CD4-positive, alpha-beta T cell treated with Interleukin-17A for 4 hours (primary cell): ENCODE measurements around the gene RPS8.
"Not testable (repeated sequence)": the region's sequence is repeated elsewhere in the genome, so short reads cannot be mapped to it uniquely, and the experiment has no call there.

Source experiments
- DNase-seq: peaks from one replicate; pipeline ENCODE4 v3.0.0-alpha.2; 2020; ENCODE audit warnings: mixed read lengths

Gene RPS8

DNA sequence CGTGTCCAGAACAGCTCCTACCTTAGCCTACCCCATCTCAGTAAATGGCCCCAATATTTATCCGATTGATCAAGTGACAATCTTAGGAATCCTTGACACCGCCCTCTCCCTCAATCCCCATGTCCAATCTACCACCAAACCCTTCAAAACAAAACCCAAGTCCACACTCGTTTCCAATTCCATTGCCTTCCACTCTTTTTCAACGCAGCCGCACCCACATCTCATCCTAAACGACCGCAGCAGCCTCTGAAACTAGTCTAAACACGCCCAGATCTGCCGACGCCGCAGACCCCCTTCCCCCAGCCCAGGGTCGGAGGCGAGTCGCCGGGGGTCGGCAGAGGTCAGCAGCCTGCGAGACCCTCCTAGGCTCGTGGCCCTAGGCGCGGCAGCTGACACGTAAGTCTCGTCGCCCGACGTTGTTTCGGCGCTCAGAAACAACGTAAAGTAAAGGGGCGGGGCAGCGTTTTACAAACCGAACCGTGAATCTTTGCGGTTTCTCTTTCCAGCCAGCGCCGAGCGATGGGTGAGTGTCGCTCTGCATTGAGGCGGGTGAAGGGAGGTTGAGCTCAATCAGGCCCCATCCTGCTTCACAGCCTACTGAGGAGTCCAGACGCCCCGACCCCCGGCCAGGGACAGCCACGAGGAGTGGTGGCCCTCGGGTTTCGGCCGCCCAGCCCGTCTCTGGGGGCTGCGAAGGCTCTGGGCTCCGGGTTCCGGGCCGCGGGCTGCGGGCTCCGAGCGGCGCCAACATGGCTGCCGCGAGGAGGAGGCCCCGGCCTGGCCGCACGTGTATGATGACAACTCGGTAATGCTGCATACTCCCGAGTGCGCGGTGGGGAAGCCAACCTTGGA, at the start of gene RPS8:
TSS of gene RPS8 (plus strand) at position 463 of the 852 bp plus-strand sequence. CDS start at position 520, 57 bp downstream.
- DNase-seq = peak; percentile 92

- peak; percentile 97 for DNase-seq
These were observed 44.4 kb upstream of the RPS8 start, which contains the start of gene RNU5D-1 for GRCh38 chr1:44730741-44731512. TSS of gene RNU5D-1 (minus strand) at chr1:44731170.

GRCh38 chr1:44733365-44733764, 42.0 kb upstream of the RPS8 start:
- no peak for DNase-seq

GRCh38 chr1:44733784-44734183, 41.6 kb upstream of the RPS8 start:
- no peak for DNase-seq

DNA sequence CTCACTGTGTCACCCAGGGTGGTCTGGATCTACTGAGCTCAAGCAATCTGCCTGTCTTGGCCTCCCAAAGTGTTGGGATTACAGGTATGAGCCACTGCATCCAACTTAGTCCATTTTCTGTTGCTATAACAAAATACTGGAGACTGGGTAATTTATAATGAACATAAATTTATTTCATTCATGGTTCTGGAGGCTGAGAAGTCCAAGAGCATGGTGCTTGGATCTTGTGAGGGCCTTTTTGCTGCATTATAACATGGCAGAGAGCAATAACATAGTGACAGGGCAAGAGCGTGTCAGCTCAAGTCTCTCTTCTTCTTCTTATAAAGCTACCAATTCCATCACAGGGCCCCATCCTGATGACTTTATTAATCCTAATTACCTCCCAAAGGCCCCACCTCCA, 39.3 kb upstream of the RPS8 start:
- no peak for DNase-seq

GRCh38 chr1:44738953-44739306, 36.4 kb upstream of the RPS8 start:
- DNase-seq = not testable (repeated sequence)

DNA sequence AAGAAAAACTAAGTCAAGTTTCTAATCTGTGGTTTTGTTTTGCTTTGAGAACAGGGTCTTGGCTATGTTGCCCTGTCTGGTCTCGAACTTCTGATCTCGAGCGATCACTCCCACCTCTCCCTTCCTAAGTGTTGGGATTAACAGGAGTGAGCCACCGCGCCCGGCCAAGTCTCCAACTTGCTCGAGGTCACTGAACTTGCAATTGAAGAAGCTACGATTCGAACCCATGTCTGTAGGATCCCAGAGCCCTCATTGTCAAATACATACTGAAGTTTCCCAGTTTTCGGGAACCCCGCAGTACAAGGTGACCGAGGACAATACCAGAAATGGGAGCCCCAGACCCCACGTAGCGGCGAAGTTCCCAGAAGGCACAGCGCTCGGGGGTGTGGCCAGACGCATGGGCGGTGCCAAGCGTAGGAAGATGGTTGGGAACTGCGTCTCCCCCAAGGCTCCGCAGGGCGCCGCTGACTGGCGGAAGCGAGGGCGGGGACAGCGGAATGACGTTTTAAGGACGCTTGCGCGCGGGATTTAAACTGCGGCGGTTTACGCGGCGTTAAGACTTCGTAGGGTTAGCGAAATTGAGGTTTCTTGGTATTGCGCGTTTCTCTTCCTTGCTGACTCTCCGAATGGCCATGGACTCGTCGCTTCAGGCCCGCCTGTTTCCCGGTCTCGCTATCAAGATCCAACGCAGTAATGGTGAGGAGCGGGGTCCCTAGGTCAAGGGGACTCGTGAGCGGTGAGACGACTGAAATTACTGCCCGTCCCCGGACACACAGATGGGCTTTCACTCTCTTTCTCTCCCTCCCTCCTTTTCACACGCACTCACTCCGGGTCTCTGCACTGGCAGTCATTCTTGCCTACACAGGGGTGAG, 35.8 kb upstream of the RPS8 start, which contains the start of gene KIF2C:
TSS of gene KIF2C (plus strand) at position 531 of the 872 bp plus-strand sequence. CDS start at position 627, 96 bp downstream.
- peak; percentile 98 for DNase-seq

- no peak for DNase-seq
These were observed 35.1 kb upstream of the RPS8 start for GRCh38 chr1:44740179-44740617.

GRCh38 chr1:44743211-44743610, 32.1 kb upstream of the RPS8 start:
- DNase-seq = no peak

DNA sequence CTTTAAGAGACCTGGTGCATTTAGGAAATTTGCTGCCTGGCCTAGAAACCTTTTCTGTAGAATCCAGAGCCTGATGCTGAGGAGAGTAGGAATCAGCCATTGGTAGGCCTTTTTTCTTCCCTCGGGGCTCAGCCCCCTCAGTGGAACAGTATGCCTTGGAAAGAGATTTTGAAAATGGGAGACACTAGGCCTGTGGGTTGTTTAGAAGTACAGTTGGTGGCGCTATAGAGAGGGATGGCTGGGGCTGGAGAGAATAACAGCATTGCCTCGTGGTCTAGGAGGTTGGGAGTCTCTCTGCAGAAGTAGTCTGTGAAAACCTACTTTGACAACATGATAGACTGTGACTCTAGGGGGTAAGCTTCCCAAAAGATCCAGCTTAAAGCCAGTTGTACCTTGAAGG, 27.5 kb upstream of the RPS8 start:
- DNase-seq = no peak

GRCh38 chr1:44757420-44757819, 17.9 kb upstream of the RPS8 start:
- DNase-seq = no peak

DNA sequence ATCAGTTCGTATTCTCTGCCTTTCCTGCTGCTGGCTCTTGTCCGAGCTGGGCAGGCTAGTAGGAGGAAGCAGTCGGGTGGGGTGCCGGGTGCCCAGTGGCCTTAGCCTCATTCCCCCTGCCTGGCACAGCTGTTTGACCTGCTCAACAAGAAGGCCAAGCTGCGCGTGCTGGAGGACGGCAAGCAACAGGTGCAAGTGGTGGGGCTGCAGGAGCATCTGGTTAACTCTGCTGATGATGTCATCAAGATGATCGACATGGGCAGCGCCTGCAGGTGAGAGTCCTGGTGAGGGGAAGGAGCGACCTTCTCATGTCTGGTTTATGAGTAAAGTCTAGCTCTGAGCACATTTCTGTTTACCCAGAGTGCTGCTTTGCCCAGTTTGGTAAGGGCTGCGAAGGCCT, 16.3 kb upstream of the RPS8 start:
- DNase-seq = no peak

DNA sequence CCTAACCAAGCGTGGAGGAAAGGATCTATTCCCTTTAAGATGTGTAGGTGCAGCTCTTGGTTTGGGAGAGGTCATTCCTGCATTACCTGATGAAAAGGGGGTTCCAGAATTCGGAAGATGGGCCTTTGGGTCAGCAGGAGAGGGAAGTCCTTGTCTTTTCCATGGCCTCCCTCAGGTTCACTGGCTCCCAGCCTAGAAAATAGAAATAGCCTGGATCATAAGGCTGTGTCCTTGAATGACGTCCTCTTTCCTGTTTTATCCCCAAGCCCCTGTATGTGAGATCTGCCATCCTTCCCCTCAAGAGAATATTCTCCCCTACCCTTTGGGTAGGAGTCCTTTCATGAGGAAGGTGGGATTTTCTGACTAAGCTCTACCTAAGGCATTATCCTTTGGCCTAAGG, 14.5 kb upstream of the RPS8 start:
- no peak for DNase-seq

DNA sequence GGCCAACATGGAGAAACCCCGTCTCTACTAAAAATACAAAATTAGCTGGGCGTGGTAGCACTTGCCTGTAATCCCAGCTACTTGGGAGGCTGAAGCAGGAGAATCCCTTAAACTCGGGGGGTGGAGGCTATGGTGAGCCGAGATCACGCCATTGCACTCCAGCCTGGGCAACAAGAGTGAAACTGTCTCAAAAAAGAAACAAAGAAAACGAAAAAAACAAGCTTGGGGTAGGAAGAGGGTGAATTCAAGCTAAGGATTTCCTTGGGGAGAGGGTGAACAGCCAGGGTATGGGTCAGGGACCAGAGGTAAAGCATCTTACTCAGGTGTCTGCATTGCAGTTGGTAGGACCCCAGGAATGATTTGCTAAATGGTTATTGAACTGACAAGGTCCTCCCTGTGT, 8.9 kb upstream of the RPS8 start:
- not testable (repeated sequence) for DNase-seq

DNA sequence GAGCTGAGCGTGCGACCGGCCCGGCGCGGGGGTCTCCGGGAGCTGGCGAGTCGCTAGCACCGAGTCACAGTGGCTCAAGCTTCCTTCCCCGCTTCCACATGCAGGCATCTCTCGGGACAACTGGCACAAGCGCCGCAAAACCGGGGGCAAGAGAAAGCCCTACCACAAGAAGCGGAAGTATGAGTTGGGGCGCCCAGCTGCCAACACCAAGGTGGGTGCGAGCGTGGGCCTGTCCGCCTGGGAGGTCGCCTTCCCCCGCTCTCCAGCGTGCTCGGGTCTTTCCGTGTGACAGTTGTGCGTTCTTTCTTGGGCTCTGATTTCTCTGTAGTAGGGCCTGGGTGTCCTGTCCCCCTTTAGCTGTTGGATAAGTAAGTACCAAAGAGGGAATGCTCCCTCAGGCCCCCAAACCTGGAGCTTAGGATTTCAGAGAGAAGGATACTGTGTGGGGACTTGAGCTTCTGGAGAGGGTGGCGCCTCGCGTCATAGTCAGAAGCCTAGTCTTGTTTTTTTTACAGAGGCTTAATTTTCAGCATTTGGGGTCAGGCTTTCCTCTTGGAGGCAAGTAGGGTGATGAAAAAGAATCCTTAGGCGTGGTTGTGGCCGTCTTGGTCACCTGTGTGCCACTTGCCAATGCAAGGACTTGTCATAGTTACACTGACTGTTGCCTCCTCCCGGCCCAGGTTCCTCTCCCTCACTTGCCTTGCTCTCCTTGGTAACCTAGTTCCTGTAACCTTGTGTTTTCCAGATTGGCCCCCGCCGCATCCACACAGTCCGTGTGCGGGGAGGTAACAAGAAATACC, 790 bp downstream of the RPS8 start:
- peak; percentile 20 for DNase-seq

DNA sequence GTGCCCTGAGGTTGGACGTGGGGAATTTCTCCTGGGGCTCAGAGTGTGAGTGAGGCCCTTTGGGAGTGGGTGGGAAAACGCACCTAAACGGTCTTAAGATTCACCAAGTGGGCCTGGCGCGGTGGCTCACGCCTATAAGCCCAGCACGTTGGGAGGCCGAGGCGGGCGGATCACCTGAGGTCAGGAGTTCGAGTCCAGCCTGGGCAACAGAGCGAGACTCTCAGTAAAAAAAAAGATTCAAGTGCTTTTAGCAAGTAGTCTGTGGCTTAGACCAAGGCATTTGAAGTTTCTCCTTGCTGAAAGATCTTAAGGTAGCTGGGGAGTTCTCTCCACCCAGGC, 1.4 kb downstream of the RPS8 start:
- DNase-seq = no peak

DNA sequence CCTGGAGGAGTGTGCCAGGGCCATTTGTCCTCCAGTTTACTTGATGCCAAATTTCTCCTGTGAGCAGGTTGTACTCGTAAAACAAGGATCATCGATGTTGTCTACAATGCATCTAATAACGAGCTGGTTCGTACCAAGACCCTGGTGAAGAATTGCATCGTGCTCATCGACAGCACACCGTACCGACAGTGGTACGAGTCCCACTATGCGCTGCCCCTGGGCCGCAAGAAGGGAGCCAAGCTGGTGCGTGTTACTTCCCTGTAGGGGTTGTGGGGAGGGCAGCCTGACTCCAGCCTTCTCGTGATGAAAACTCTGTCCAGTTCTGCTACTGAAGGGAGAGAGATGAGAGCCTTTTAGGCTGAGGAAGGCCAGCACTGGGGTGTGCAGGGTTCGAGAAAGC, 2.2 kb downstream of the RPS8 start:
- DNase-seq = no peak

GRCh38 chr1:44777969-44778635, 2.8 kb downstream of the RPS8 start:
- no peak for DNase-seq

DNA sequence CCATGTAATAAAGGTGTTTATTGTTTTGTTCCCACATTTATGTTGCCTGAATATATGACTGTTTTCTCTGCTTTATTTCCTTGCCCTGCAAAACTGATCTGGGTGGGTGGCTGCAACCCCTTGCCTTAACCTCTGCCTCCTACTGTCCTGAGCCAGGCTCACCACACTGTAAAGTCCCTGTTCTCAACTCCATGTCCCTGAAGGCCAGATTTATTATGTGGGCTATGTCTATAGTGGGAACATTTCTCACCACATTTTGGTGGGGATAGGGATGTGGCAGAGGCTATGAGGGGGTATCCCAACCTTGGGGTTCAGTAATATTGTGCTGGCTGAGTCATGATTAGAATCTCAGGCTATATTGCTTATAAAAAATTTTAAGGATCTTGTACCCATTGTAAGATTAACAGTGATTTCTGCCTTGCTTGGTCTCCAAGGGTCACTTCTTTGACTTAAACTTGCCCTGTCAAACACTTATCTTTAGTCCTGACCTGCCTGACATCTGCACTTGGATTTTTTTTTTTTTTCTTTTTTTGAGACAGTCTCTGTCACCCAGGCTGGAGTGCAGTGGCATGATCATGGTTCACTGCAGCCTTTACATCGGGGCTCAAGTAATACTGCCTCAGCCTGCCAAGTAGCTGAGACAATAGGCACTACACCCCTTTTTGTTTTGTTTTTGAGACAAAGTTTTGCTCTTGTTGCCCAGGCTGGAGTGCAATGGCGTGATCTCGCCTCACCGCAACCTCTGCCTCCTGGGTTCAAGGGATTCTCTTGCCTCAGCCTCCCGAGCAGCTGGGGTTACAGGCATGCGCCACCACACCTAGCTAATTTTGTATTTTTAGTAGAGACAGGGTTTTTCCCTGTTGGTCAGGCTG, 3.6 kb downstream of the RPS8 start:
- no peak for DNase-seq

DNA sequence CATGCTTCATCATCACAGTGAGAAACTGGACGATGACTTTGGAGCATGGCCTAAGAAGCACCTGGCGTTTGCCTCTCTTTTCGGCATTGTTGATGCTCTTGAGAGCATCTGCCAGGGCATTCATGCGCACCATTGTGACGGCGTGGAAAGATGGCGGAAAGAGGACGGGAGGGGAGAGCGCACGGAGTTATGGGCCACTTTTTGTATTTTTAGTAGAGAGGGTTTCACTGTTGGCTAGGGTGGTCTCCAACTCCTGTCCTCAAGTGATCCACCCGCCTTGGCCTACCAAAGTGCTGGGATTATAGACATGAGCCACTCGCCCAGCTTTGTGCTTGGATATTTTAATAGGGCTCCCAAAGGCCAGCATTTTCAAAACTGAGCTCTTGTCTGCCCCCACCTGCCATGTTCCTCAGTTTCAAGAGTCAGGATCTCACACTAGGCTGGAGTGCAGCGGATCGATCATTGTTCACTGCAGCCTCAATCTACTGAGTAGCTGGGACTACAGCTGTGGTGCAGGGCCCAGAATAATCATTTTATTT, 5.3 kb downstream of the RPS8 start:
- DNase-seq = no peak
